ENCODE results near the gene BAD. TPM values are rescaled to one million over a fixed set of nuclear protein-coding genes. Genes with fewer than 3 reads are reported as not detected.

Gene BAD
- total and polyA plus RNA-seq, 10 of the 15 experiments (the other 5 are each of a cell fraction or from before 2014, with no cell fraction given), result 1.5 to 67.2 (median 39.6) TPM

GRCh38 chr11:64305691-64306562 lies 21.5 kb upstream of the BAD start:
- Histone ChIP-seq H2AFZ (ENCODE audit: control insufficient read depth, low read depth, low read length) (peak overlapping the region; percentile 58), H3K9ac (ENCODE audit: control insufficient read depth, insufficient read depth, low read length) (peak overlapping the region; percentile 80), H3K4me1 (ENCODE audit: control insufficient read depth, insufficient read depth, low read length) (peaks cover 18% of the 10 kb centered on the region), H3K4me3 (peak overlapping the region; percentile 78), H3K36me3 (ENCODE audit: control insufficient read depth in 2 of 2, insufficient read depth in 2 of 2, low read length in 1 of 2) (peaks cover 0 to 3% of the 10 kb centered on the region in 2 experiments; a peak in 2 of 4 replicates), H3K4me2 (ENCODE audit: control insufficient read depth, insufficient read depth) (peak overlapping the region; percentile 99), H4K20me1 (ENCODE audit: control insufficient read depth, insufficient read depth) (no peaks in the 10 kb centered on the region), H3K27me3 (replicated peaks in 1 of 2; ENCODE audit: control insufficient read depth in 2 of 2, insufficient read depth in 2 of 2, low read length in 1 of 2) (peaks cover 0 to under 1% of the 10 kb centered on the region in 2 experiments; a peak in 2 of 4 replicates), H3K79me2 (ENCODE audit: control insufficient read depth, insufficient read depth, low read length) (peaks cover 24% of the 10 kb centered on the region), H3K9me3 (replicated peaks; ENCODE audit: control insufficient read depth, insufficient read depth, low read length) (no peaks in the 10 kb centered on the region), H3K27ac (ENCODE audit: control insufficient read depth, insufficient read depth) (peak overlapping the region; percentile 79)
- SMC1A ChIA-PET (ENCODE audit: uncharacterized antibody, unreplicated experiment), result interaction anchor here (2.0 to 5.7 kb wide), 4 partner anchors 12 to 100 kb away, joined by 7 to 98 read pairs (median 12); partner anchors contain the start of genes FERMT3, PRDX5 and TRMT112
- peak; percentile 37 for ATAC-seq
- in situ Hi-C loops (cut with MboI), result no loop called here
- POLR2A ChIA-PET, result interaction anchor here (0.6 to 5.8 kb wide), 7 partner anchors 11 to 101 kb away, joined by 3 to 70 read pairs (median 14); partner anchors contain the start of genes BAD, FERMT3, PRDX5 and TRMT112
- CTCF ChIA-PET, result interaction anchor here (0.5 to 5.8 kb wide), 9 partner anchors 11 to 174 kb away, joined by 3 to 74 read pairs (median 13); partner anchors contain the start of genes BAD, GPR137, PRDX5 and TRMT112
- RAD21 ChIA-PET (ENCODE audit: unreplicated experiment), result interaction anchor here (0.6 to 5.8 kb wide), 7 partner anchors 12 to 99 kb away, joined by 3 to 125 read pairs (median 6); partner anchors contain the start of genes FERMT3, PRDX5 and TRMT112
- no peak for DNase-seq (ENCODE audit: low read depth, low spot score)
- BruUV-seq (replicated peaks), result TSS peak; percentile 73
- intact Hi-C loops (cut with micrococcal nuclease; ENCODE audit: unreplicated experiment), result loop anchor here (1.0 to 2.0 kb wide), 5 partner anchors 11 to 65 kb away; partner anchors contain the start of genes CCDC88B, FKBP2 and TRMT112
- WGBS (ENCODE audit: insufficient coverage, insufficient replicate concordance, low lambda C conversion rate, missing lambda C conversion rate), result 2% methylated on average over 41 of the region's 71 CpGs
- no peak for FAIRE-seq
- TF ChIP-seq ZNF274 (IDR thresholded peaks at IDR 0.05; ENCODE audit: insufficient read depth, insufficient read length) (no peak), HCFC1 (IDR thresholded peaks at IDR 0.05; ENCODE audit: low read length) (peak; percentile 27; the same call in 1 of the 2 replicates), NR2C1 (IDR thresholded peaks at IDR 0.05) (peak; percentile 96), PRDM15 (CRISPR knock-in tag; IDR thresholded peaks at IDR 0.05) (no peak), ZNF622 (IDR thresholded peaks at IDR 0.05) (no peak), IKZF2 (IDR thresholded peaks at IDR 0.05) (no peak), ZBTB40 (IDR thresholded peaks at IDR 0.05; ENCODE audit: borderline replicate concordance) (no peak; the same call in 1 of the 2 replicates), ZBED1 (IDR thresholded peaks at IDR 0.05; ENCODE audit: borderline replicate concordance) (no peak), TCF3 (IDR thresholded peaks at IDR 0.05; ENCODE audit: borderline replicate concordance, insufficient read depth, low read depth, low read length) (0 out of 2 replicates have a peak, but pooled peaks have one; percentile 15), NBN (IDR thresholded peaks at IDR 0.05) (peak; percentile 47; the same call in 1 of the 2 replicates), MTA2 (IDR thresholded peaks at IDR 0.05; ENCODE audit: low read depth) (peak; percentile 73), POLR2A (IDR thresholded peaks at IDR 0.05; ENCODE audit: low read depth, low read length) (peak; percentile 82), MXI1 (IDR thresholded peaks at IDR 0.05; ENCODE audit: low read depth, low read length) (0 out of 2 replicates have a peak, but pooled peaks have one; percentile 45), MEF2B (IDR thresholded peaks at IDR 0.05; ENCODE audit: partially characterized antibody, poor library complexity, severe bottlenecking) (no peak)
